ENCODE measurements around the gene PYROXD2.

The PYROXD2 gene

DNA sequence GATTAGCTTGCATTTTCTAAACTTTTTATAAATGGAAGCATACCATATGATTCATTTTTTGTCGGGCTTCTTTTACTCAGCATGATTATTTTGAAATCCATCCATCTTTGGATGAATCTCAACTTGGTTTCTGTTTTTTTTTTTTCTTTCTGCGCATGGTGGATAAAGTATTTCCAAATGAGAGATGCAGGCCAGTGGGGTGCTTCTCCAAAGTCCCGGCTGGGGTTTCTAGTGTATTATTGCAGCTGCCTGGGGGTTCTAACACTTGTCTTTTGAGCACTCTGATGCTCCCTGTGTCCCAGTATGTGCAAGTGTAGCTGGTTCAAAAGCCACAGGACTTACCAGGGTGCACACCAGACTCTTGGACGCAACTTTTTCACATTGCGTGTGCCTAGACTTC lies 76.1 kb downstream of the PYROXD2 start:
- H3K4me3 ChIP-seq (ENCODE audit: control insufficient read depth, low read depth, low read length) = no peak overlapping the region
- DNase-seq (ENCODE audit: low read depth) = no peak
- no peak for TF ChIP-seq CTCF (IDR thresholded peaks at IDR 0.05; ENCODE audit: control insufficient read depth, insufficient read depth, low read depth, low read length, missing control alignments)

DNA sequence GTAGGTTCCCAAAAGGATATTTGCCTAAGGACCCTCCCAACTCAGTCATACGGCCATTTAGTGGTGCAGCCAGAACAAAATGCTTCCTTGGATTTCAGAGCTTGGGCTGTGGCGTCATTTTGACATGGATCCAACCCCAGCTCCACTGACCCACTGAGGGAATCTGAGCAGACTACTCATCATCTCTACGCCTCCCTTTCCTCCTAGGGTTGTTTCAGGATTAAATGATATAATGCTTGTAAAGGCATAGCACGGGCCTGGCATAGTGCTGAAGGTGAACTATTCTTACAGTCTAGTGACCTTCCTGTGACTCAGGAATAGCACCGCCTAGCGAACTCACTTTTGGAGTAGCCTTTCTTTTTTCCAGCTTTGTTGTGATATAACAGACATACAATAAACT lies 76.7 kb downstream of the PYROXD2 start:
- no peak for TF ChIP-seq CTCF (IDR thresholded peaks at IDR 0.05; ENCODE audit: control insufficient read depth, insufficient read depth, low read depth, low read length, missing control alignments)
- H3K4me3 ChIP-seq (ENCODE audit: control insufficient read depth, low read depth, low read length) = no peak overlapping the region
- no peak for DNase-seq (ENCODE audit: low read depth)

DNA sequence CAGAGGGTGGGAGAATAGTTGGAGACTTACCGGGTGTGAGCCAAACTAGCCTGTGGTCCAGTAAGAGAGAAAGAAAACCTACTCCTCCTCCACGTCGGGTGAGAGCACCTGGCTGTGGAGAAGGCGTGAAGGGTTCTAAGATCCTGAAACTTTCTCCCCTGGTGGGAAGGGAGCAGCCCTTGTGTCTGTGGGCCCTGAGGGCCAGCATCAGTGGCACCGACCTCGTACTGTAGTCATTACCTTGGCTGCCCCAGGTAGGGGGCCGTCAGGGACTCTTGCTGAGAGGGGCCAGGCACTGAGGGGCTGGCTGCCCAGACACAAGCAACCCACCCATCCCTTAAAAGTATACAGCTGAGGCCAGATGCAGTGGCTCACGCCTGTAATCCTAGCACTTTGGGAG lies 77.5 kb downstream of the PYROXD2 start:
- DNase-seq (ENCODE audit: low read depth) = no peak
- no peak overlapping the region for H3K4me3 ChIP-seq (ENCODE audit: control insufficient read depth, low read depth, low read length)
- TF ChIP-seq CTCF (IDR thresholded peaks at IDR 0.05; ENCODE audit: control insufficient read depth, insufficient read depth, low read depth, low read length, missing control alignments) = no peak
